HG03139 (cell line): ENCODE measurements around the gene RNF223.
A peak's percentile ranks its signal among the peaks of the same experiment; 100 is the strongest.
"Not testable (repeated sequence)": the region's sequence is repeated elsewhere in the genome, so short reads cannot be mapped to it uniquely, and the experiment has no call there.

Experiments used
- ATAC-seq: cut with Tn5 transposase; IDR thresholded peaks from one replicate; pipeline ENCODE4 v1.9.1; 2021; ENCODE audit not compliant: unreplicated experiment

RNF223 gene

GRCh38 chr1:1074631-1075147, 583 bp upstream of the RNF223 start:
- no peak for ATAC-seq

- ATAC-seq: no peak
Observed at GRCh38 chr1:1072849-1073742, 1.0 kb downstream of the RNF223 start.

DNA sequence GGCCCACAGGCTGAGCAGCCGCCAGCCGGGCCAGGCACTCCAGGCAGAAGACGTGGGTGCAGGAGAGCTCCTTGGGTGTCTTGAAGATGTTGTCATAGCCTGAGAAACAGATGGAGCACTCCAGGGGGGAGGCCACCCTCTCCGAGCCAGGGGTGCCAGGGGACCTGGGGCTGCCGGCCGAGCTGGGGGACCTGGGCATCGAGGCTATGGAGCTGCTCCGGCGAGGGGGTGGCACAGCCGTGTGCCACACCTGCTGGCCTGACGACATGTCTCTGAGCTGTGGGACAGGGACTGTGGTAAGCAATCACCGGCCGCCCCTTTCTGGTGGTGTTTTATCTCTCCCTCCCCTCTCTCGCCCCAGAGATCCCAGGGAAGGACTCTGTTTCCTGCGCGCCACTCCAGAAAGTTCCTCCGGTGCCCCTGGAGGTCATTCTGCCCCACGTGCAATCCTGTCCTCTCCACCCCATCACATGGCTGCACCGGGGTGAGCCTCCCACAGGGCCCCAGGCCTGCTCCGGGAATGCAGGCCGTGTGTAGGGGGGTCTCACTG, 1.7 kb downstream of the RNF223 start:
- ATAC-seq: no peak

DNA sequence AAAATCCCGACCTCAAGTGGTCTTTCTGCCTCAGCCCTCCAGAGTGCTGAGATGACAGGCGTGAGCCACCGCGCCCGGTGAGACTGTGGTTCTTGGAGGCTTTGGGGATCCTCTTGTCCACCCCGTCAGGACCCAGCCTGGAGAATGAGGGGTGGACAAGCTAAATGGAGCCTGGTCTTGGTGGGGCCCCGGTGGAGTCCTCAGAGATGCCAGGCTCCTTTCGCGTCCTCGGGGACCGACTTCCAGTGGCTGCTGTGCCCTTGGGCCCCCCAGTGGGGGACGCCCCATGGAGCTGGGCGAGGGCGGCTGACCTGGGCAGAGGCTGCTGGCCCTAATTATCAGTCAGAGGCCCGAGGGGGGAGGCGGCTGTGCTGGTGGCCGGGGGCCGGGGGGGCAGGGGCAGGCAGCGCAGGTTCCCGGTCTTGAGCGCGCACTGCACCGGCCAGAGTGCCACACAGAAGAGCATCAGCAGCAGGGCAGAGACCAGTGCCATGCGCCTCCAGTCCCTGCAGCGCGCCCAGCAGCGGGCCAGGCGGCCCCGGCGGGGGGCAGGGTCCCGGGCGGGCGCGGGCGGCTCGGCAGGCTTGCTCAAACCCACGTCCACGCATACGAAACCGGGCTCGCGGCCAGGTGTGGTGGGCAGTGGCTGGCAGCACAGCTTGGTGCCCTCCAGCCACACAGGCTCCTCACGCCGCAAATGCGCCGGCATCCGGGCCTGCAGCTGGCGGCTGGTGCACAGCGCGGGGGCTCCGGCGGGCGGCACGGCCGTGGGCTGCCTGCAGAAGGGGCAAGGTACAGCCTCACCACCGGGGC, 2.4 kb downstream of the RNF223 start:
- no peak for ATAC-seq

GRCh38 chr1:1069711-1070676, 4.1 kb downstream of the RNF223 start:
- ATAC-seq: no peak

DNA sequence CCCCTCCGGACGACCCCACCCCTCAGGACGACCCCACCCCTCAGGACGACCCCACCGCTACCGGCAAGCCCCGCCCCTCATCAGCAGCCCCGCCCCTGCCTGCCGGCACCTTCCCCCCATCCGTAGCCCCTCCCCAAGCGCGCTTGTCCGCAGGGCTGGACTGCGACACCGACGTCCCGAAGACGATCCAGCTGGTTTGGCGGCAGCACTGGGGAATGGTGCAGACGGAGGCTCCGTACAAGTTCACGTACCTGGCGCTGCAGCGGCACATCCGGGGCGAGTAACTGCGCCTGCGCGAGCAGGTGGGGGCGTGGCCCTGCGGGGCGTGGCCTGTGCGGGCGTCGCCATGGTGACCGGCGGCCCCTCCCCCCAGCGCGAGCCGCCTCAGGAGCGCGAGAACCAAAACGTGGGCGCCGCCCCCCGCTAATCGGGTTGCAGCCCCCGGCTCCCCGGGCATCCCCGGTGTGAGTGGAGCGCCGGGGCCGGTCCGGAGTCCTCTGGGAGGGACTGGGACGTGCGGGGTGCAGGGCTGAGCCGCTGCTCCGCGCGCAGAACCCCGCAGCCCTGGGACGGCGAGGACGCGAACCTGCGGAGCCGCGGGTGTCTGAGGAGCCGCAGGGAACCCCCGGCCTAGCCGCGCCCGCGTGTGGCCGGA, 4.9 kb downstream of the RNF223 start:
- no peak for ATAC-seq

DNA sequence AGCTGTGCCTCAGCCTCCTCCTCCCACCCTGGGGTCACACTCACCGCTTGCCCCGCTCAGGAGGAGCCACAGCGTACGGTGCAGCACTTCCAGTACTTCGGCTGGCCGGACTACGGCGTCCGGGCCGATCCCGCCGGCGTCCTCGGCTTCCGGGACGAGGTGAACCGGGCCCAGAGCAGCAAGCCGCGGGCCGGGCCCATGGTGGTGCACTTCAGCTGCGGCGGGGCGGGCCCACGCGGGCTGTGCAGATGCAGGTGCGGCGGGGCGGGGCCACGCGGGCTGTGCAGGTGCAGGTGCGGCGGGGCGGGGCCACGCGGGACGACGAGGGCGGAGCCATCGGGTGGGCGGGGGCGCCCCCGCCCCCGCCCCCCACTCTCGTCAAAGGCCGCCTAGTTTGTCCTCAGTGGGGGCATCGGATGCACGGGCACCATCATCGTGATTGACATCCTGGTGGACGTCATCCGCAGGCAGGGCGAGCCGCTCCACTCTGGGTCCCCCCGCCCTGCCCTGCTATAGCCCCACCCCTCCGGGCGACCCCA, 5.5 kb downstream of the RNF223 start:
- no peak for ATAC-seq

- no peak for ATAC-seq
Observed at GRCh38 chr1:1067860-1068516, 6.1 kb downstream of the RNF223 start.

DNA sequence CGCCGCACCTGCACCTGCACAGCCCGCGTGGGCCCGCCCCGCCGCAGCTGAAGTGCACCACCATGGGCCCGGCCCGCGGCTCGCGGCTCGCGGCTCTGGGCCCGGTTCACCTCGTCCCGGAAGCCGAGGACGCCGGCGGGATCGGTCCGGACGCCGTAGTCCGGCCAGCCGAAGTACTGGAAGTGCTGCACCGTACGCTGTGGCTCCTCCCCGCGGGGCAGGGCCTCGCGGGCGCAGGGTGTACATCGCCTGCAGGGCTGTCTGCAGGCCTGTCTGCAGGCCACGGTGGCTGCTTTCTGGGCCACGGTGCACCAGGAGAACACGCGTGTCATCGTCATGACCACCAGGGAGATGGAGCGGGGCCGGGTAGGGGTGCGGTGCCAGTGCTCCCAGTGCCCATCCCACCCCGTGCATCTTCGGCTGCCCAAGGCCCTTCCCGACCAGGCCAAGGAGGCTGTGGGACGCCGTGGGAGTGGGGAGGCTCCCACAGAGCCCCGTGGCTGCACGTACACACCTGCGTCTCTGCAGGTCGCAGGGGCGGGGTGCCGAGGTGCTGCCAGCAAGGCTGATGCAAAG, 6.7 kb downstream of the RNF223 start:
- ATAC-seq: no peak

- ATAC-seq: no peak
Observed at GRCh38 chr1:1066403-1067283, 7.5 kb downstream of the RNF223 start.

DNA sequence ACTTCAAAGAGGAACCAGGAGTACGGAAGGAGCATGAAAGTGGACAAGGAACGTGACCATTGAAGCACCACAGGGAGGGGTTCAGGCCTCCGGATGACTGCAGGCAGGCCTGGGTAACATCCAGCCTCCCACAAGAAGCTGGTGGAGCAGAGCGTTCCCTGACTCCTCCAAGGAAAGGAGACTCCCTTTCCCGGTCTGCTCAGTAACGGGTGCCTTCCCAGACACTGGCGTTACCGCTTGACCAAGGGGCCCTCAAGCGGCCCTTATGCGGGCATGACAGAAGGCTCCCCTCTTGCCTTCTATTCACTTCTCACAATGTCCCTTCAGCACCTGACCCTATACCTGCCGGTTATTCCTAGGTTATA, 8.2 kb downstream of the RNF223 start:
- ATAC-seq: not testable (repeated sequence)

- ATAC-seq: no peak
Observed at GRCh38 chr1:1065265-1065939, 8.7 kb downstream of the RNF223 start.

DNA sequence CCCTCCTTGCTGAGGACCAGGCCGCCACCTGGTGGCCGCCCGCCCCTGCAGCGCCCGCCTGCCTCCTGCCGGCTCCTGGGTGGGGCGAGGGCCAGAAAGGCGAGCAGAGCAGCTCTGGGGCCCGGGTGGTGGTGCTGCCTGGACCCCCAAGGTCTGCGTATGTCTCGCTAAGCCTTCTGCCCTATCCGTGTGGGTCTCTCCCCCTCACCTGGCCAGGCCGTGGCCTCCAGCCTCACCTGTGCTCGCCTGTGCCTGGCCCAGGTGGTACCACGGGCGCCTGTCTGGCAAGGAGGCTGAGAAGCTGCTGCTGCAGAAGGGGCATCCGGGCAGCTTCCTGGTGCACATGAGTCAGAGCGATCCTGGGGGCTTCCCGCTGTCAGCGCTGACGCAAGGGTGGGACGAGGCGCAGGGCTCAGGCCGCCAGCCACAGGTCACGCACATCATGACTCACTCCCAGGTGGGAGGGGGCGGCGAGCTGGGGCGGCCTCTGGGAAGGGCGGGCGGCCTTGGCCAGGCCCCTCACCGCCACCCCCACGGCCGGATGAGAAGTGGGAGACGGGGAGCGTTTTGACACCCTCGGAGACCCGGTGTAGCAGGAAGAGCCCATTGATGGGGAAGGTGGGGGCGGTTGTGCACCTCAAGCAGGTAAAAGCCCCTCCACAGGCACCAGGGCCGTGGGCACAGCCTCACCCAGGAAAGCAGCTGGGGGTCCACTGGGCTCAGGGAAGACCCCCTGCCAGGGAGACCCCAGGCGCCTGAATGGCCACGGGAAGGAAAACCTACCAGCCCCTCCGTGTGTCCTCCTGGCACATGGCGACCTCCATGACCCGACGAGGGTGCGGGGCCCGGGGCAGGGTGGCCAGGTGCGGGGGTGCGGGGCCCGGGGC, 9.9 kb downstream of the RNF223 start:
- peak; percentile 48 for ATAC-seq

- ATAC-seq: no peak
Observed at GRCh38 chr1:1063261-1063944, 10.7 kb downstream of the RNF223 start.

- no peak for ATAC-seq
Observed at GRCh38 chr1:1062348-1063163, 11.6 kb downstream of the RNF223 start.
